SK-N-SH (cell line): ENCODE data around the gene HMMR. TPM values are rescaled to one million over a fixed set of nuclear protein-coding genes. Genes with fewer than 3 reads are reported as not detected.

Experiments used
- CTCF ChIA-PET: fragments of 300-600, 350-600 bp; formaldehyde crosslinking; extraction: SDS; loops from one replicate; lab custom pipeline; 2021; lab: Yijun Ruan, JAX
- POLR2A ChIA-PET: fragments of 350-600 bp; sonication (Branson Sonifier 250); formaldehyde crosslinking; extraction: SDS; loops from one replicate; lab custom pipeline; 2020; ENCODE audit warnings: antibody characterized with exemption, inconsistent platforms; lab: Yijun Ruan, JAX
- DNase-seq: peaks from one replicate; pipeline ENCODE4 v3.0.0; 2012
- H2AFZ ChIP-seq: fragments of 200-600 bp; sonication (generic); 2 replicates; pipeline ENCODE4 v1.8.1; 2016; ENCODE audit warnings: antibody characterized with exemption, mild to moderate bottlenecking, low read depth
- H3F3A ChIP-seq: fragments of 200-600 bp; sonication (generic); replicated peaks from 2 replicates; pipeline ENCODE3; 2016; ENCODE audit warnings: antibody characterized with exemption, mild to moderate bottlenecking; ENCODE audit not compliant: insufficient read depth
- H3K27ac ChIP-seq, 2 experiments: fragments of 200-500 bp in 1 of 2; fragments of 200-600 bp in 1 of 2; sonication (Bioruptor generic) in 1 of 2; sonication (generic), shearing (Covaris generic) in 1 of 2; 2 replicates each; pipeline versions ENCODE4 v1.5.1 to v1.6.1; 2014 to 2016; ENCODE audit warnings: low read depth in 2 of 2, inconsistent platforms in 1 of 2, low read length in 1 of 2, mild to moderate bottlenecking in 1 of 2, mixed read lengths in 1 of 2
- H3K27me3 ChIP-seq: fragments of 200-600 bp; sonication (generic), shearing (Covaris generic); 2 replicates; pipeline ENCODE4 v1.6.1; 2016; ENCODE audit warnings: mixed run types; ENCODE audit not compliant: insufficient read depth
- H3K36me3 ChIP-seq, 2 experiments: fragments of 200-500 bp in 1 of 2; fragments of 200-600 bp in 1 of 2; sonication (Bioruptor generic) in 1 of 2; sonication (generic) in 1 of 2; replicated peaks in 1 of 2; 2 replicates each; pipeline versions ENCODE3 to v1.5.1; 2014 to 2016; ENCODE audit warnings: low read length in 1 of 2, mild to moderate bottlenecking in 1 of 2; ENCODE audit not compliant: insufficient read depth in 2 of 2, control insufficient read depth in 1 of 2
- H3K4me1 ChIP-seq, 2 experiments: fragments of 200-500 bp in 1 of 2; fragments of 200-600 bp in 1 of 2; sonication (Bioruptor generic) in 1 of 2; sonication (generic), shearing (Covaris generic) in 1 of 2; 2 replicates each; pipeline versions ENCODE4 v1.5.1 to v1.6.1; 2014 to 2016; ENCODE audit warnings: low read depth in 1 of 2, low read length in 1 of 2, mixed run types in 1 of 2; ENCODE audit not compliant: insufficient read depth in 2 of 2, control insufficient read depth in 1 of 2
- H3K4me2 ChIP-seq: fragments of 200-600 bp; sonication (generic), shearing (Covaris generic); 2 replicates; pipeline ENCODE4 v1.6.1; 2017; ENCODE audit warnings: mixed run types
- H3K4me3 ChIP-seq, 2 experiments: fragments of 200-500 bp in 1 of 2; fragments of 200-600 bp in 1 of 2; sonication (Bioruptor generic) in 1 of 2; sonication (generic), shearing (Covaris generic) in 1 of 2; 2 replicates each; pipeline versions ENCODE4 v1.5.1 to v1.8.1; 2014 to 2016; ENCODE audit warnings: low read depth in 2 of 2, inconsistent platforms in 1 of 2, low read length in 1 of 2, mild to moderate bottlenecking in 1 of 2, mixed read lengths in 1 of 2, moderate library complexity in 1 of 2
- H3K79me2 ChIP-seq: fragments of 200-600 bp; sonication (generic); 2 replicates; pipeline ENCODE4 v1.8.1; 2017; ENCODE audit warnings: mild to moderate bottlenecking; ENCODE audit not compliant: insufficient read depth
- H3K9ac ChIP-seq: fragments of 200-600 bp; sonication (generic); 2 replicates; pipeline ENCODE4 v1.6.1; 2017; ENCODE audit warnings: mixed run types
- H3K9me2 ChIP-seq: fragments of 200-600 bp; sonication (generic); 2 replicates; pipeline ENCODE4 v1.6.1; 2017; ENCODE audit warnings: mixed run types
- H3K9me3 ChIP-seq: fragments of 200-600 bp; sonication (generic); 2 replicates; pipeline ENCODE4 v1.6.1; 2017; ENCODE audit warnings: mixed run types, mild to moderate bottlenecking, moderate library complexity
- H4K20me1 ChIP-seq: fragments of 200-600 bp; sonication (generic); 2 replicates; pipeline ENCODE4 v1.6.1; 2017; ENCODE audit warnings: mild to moderate bottlenecking, mixed run types; ENCODE audit not compliant: insufficient read depth
- CHD2 ChIP-seq: fragments of 150-350 bp; IDR thresholded peaks from 2 replicates; pipeline ENCODE4 v1.6.1; 2018; ENCODE audit warnings: low read length; ENCODE audit not compliant: partially characterized antibody
- NFIC ChIP-seq: IDR thresholded peaks from 2 replicates; pipeline ENCODE4 v1.4.0; 2012; ENCODE audit warnings: borderline replicate concordance
- REST ChIP-seq: IDR thresholded peaks from 2 replicates; pipeline ENCODE4 v1.6.1; 2012; ENCODE audit warnings: mild to moderate bottlenecking, low read depth, low read length, moderate library complexity
- RXRA ChIP-seq: IDR thresholded peaks from 2 replicates; pipeline ENCODE4 v1.4.0; 2012; ENCODE audit warnings: low read depth, mild to moderate bottlenecking, borderline replicate concordance
- SIN3A ChIP-seq: IDR thresholded peaks from 2 replicates; pipeline ENCODE4 v1.6.1; 2012; ENCODE audit warnings: low read depth, mild to moderate bottlenecking, low read length, moderate library complexity, borderline replicate concordance
- USF2 ChIP-seq: fragments of 150-350 bp; IDR thresholded peaks from 2 replicates; pipeline ENCODE4 v1.6.1; 2017; ENCODE audit warnings: antibody characterized with exemption, low read length, low read depth, borderline replicate concordance
- ZBTB33 ChIP-seq: IDR thresholded peaks from 2 replicates; pipeline ENCODE4 v1.4.0; 2012; ENCODE audit warnings: low read depth, borderline replicate concordance
- WGBS: methylation state at CpG from one replicate; pipeline ENCODE4 v1.1.6; 2017; ENCODE audit warnings: low lambda C conversion rate; 5-methylcytosine and 5-hydroxymethylcytosine counted together
- polyA plus RNA-seq, 3 experiments: library from polyadenylated mRNA; depleted of rRNA; stranded (reverse); fragments of >200 nt; gene quantifications; 2 replicates each; pipeline ENCODE4 v1.2.3, GENCODE V29; 2012

HMMR gene
- polyA plus RNA-seq, 1 of the 3 experiments (the other 2 are of a cell fraction) = 7.7 TPM

- ChIA-PET POLR2A (no interaction called here), CTCF (interaction anchor here (1.5 kb wide), 1 partner anchor 12 kb away, joined by 3 read pairs; no protein-coding TSS in a partner anchor)
- Histone ChIP-seq H3K4me2 (no peak overlapping the region), H4K20me1 (no peaks in the 10 kb centered on the region), H3K27ac (no peak overlapping the region; a peak in 1 of 4 replicates), H3F3A (no peaks in the 10 kb centered on the region), H2AFZ (no peak overlapping the region), H3K9me2 (no peaks in the 10 kb centered on the region)
- 62% methylated on average over 3 of the region's 3 CpGs for WGBS
- no peak for DNase-seq
- no peak for TF ChIP-seq ZBTB33
- TF ChIP-seq CHD2 = no peak
- TF ChIP-seq USF2 = no peak
- no peak for TF ChIP-seq NFIC
- no peak for TF ChIP-seq REST
- no peak for TF ChIP-seq SIN3A
- no peak for TF ChIP-seq RXRA
- TF ChIP-seq, all 33 proteins: peak for 0
- Histone ChIP-seq H3K4me1 (peaks cover 0 to 17% of the 10 kb centered on the region in 2 experiments; a peak in 2 of 4 replicates), H3K36me3 (no peaks in the 10 kb centered on the region), H3K4me3 (no peak overlapping the region), H3K27me3 (no peaks in the 10 kb centered on the region), H3K9me3 (no peaks in the 10 kb centered on the region), H3K79me2 (no peaks in the 10 kb centered on the region), H3K9ac (no peak overlapping the region)
Measured at GRCh38 chr5:163531272-163531671, 70.8 kb downstream of the HMMR start.
